HG03280 (cell line): ENCODE data around the gene TAS2R4.
A peak's percentile ranks its signal among the peaks of the same experiment; 100 is the strongest.
"Not testable (repeated sequence)": the region's sequence is repeated elsewhere in the genome, so short reads cannot be mapped to it uniquely, and the experiment has no call there.

Experiments
- ATAC-seq: cut with Tn5 transposase; IDR thresholded peaks from one replicate; pipeline ENCODE4 v1.9.1; 2021; ENCODE audit warnings: mild to moderate bottlenecking, moderate library complexity; ENCODE audit not compliant: unreplicated experiment

TAS2R4 gene, protein sequence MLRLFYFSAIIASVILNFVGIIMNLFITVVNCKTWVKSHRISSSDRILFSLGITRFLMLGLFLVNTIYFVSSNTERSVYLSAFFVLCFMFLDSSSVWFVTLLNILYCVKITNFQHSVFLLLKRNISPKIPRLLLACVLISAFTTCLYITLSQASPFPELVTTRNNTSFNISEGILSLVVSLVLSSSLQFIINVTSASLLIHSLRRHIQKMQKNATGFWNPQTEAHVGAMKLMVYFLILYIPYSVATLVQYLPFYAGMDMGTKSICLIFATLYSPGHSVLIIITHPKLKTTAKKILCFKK

GRCh38 chr7:141776374-141776773 lies at the start of gene TAS2R4:
Gene TAS2R4 (plus strand): TSS chr7:141776674. CDS start chr7:141778489, 1,815 bp downstream.
- no peak for ATAC-seq

DNA sequence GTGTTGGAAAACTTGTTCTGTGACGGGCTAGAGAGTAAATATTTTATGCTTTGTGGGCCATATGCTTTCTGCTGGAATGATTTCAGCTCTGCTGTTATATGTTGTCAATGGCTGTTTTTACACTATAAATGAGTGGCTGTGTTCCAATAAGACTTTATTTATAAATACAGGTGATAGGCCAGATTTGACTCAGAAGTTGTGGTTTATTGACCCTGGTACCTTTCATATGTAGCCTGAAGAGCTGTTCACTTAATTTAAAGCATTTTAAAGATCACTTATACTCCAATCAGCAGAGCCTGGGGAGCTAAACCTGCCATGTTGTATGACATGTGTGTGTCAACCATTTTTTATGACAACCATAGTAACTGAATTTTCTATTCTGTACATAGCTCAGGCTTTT lies 47.5 kb upstream of the TAS2R4 start:
- no peak for ATAC-seq

GRCh38 chr7:141731476-141732149 lies 44.9 kb upstream of the TAS2R4 start:
- ATAC-seq: no peak

- ATAC-seq: no peak
Observed at GRCh38 chr7:141737118-141737835, 39.2 kb upstream of the TAS2R4 start.

DNA sequence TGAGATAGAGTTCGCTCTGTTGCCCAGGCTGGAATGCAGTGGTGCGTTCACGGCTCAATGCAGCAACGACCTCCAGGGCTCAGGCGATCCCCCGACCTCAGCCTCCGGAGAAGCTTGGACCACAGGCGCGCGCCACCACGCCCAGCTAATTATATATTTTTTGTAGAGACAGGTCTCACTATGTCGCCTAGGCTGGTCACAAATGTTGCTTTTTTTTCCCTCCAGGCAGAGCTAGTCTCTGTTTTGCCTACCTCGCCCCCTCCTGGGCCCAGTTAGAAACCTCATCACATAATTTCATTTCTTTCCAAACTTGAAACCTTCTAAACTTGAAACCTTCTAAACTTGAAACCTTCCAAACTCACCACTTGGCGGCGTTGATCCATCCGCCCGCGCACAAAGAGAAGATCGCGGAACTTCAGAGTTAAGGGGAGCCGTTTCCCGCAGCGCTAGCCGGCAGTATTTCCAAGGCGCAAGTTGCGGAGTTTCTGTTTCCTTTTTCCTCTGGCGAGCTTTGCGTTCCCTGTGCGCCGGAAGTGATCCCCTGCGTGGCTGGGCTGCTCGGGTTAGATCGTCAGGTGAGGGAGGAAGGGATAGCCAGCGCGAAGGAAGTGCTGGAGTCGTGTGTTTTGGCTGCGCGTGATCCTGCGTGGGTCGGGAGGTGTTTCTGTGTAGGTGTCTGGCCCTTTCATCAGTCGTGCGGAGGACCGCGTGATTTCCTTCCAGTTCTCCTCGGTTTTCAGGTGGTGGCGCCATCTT lies 38.5 kb upstream of the TAS2R4 start, which contains the start of gene SSBP1:
TSS of gene SSBP1 (plus strand) at position 523 of the 756 bp plus-strand sequence. CDS start 809 bp downstream, outside the sequence.
- peak; percentile 88 for ATAC-seq

DNA sequence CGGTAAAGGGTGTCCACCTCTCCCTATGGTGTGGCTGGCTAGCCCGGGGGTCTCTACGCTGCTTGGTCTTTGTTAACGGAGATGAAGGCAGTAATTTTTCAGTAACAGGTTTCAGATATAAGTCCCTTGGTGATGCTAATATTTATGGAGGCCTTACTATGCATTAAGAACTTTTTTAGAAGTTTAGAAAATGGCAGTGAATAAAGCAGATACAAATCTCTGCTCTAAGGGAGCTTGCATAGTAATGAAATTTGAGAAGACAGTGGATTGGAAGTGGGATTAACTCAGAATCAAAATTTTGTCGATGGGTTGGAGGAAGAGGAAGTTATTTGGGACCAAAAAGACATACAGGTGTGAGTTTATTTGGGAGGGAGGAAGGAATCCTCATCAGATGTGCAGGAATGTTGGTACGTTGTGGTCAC lies 37.9 kb upstream of the TAS2R4 start:
- no peak for ATAC-seq

DNA sequence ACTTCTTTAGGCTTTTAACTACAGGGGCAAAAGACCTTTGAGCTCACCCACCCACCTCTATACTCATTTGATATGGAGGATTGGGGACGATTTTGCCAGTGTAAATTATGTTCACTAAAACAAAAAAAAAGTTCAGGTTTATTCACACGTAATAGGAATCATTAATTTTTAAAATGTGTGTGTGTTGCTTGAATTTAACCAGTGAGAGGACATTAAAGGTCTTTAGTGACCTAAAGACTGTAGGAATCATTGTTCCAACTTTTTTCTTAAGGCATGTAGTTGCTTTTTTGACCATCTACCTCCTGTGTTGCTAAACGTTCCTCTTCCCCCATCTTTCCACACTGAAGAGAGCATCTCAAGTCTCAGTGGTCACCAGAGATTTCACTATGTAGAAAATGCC lies 37.2 kb upstream of the TAS2R4 start:
- no peak for ATAC-seq

GRCh38 chr7:141742229-141742628 lies 34.2 kb upstream of the TAS2R4 start:
- no peak for ATAC-seq

DNA sequence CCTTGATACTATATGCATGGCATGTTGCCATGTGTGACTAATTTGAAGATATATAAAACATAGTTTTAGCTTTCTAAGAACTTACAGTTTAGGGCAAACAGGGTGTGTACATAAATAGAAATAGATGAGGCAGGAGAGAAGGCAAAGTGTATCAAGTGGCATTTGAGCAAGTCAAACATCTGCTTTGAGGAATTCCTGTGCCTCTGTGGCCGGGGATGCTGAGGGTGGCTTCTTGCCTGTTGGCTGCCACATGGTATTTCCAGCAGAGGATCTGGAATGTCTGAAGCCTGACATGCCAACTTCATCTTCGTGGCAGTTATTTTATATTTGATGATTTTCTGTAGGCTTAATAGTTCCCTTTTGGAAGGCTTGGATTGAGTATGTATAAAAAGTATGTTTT lies 32.3 kb upstream of the TAS2R4 start:
- no peak for ATAC-seq

GRCh38 chr7:141748396-141748795 lies 28.1 kb upstream of the TAS2R4 start:
- no peak for ATAC-seq

DNA sequence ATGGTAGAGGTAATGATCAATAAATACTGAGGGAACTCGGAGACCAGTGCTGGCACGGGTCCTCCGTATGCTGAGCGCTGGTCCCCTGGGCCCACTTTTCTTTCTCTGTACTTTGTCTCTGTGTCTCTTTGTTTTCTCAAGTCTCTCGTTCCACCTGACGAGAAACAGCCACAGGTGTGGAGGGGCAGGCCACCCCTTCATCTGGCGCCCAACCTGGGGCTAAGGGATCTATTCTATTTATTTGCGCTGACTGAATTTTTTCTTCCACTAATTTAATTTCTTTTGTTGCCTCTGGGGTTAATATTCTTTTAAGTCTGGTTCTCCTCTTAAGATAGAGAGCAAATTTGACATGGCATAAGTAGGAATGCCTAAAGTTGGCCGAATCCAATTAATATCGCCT lies 24.6 kb upstream of the TAS2R4 start:
- ATAC-seq: not testable (repeated sequence)

GRCh38 chr7:141752634-141753033 lies 23.8 kb upstream of the TAS2R4 start:
- no peak for ATAC-seq

DNA sequence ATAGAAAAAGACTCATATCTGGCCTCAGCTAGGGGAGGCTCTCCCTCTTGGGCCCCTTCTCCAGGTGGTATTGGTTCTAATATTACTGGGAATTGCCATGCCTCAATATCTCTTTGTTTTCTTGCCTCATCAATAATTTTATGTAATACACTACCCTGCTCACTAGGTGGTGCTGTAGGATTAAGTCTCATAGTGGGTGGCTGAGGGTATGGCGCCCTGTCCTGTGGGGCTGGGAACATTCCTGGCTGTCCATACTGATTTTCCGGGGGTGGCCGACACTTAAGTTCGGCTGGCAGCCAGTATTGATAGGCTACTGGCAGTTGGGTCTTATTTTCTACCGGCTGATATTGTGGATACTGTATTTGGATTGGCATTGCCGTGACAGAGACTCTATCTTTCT lies 21.5 kb upstream of the TAS2R4 start:
- ATAC-seq: no peak

- ATAC-seq: no peak
Observed at GRCh38 chr7:141763797-141764196, 12.7 kb upstream of the TAS2R4 start, which contains the start of gene TAS2R3. Gene TAS2R3 (plus strand): TSS chr7:141764097. CDS start chr7:141764159, 62 bp downstream.

DNA sequence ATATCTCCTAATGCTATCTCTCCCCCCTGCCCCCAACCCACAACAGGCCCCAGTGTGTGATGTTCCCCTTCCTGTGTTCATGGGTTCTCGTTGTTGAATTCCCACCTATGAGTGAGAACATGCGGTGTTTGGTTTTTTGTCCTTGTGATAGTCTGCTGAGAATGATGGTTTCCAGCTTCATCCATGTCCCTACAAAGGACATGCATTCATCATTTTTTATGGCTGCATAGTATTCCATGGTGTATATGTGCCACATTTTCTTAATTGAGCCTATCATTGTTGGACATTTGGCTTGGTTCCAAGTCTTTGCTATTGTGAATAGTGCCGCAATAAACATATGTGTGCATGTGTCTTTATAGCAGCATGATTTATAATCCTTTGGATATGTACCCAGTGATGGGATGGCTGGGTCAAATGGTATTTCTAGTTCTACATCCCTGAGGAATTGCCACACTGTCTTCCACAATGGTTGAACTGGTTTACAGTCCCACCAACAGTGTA lies 6.3 kb upstream of the TAS2R4 start:
- ATAC-seq: not testable (repeated sequence)

GRCh38 chr7:141785706-141786552 lies 9.5 kb downstream of the TAS2R4 start:
- ATAC-seq: no peak

DNA sequence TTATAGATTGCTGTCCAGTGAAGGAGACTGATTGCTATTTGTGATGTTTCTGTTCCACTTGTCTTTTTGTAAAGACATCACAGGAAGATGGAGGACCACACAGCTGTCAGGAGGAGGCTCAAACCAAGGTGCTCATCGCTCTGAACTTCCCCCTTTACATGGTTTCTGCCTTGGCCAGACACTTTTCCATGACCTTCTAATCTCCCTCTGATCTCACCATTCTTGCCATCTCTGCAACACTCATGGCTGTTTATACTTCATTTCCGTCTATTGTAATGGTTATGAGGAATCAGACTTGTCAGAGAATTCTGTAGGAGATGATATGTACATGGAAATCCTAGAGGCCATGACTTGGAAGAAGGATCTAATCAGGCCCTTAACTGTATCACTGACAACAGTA lies 11.8 kb downstream of the TAS2R4 start:
- no peak for ATAC-seq

DNA sequence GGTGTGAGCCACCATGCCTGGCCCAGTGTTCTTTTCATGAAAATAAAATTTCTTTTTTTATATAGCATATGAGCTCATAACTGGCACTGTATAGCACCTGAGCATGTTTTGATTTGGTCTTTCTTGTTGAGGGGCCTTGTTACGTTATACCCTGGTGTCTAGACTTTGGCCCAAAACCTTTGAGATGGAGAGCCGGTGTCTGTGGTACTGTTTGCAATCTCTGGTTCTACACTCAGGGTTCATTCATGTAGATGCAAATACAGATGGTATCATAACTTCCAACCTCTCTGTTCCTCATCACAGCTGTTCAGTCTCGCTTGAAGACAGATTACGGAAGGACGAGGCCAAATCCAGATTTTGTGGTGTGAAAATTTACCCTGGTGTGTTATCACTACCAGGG lies 13.4 kb downstream of the TAS2R4 start, which contains the start of gene TAS2R5:
TSS of gene TAS2R5 (plus strand) at position 301 of the 400 bp plus-strand sequence. CDS start 145 bp downstream, outside the sequence.
- no peak for ATAC-seq

DNA sequence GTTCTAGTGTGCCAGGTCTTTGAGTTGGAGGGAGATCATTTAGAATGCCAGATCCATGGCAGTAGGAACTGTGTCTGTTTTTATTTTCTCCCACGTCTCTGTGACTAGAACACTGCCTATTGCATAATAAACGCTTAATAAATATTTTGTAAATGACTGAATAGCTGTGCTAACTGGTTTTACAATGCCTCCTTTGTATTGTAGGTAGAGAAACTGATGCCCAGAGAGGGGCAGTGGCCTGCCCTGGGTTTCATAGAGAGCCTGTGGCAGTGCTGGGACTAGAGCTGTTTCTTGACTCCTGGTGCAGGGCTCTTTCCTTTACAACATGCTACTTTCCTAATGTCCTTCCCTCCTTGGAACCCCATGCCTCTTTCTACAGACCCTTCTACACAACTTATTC lies 16.1 kb downstream of the TAS2R4 start:
- ATAC-seq: no peak

- ATAC-seq: no peak
Observed at GRCh38 chr7:141820067-141820466, 43.6 kb downstream of the TAS2R4 start.
